ENCODE results near the gene RILPL2.
"Not testable (repeated sequence)": the region's sequence is repeated elsewhere in the genome, so short reads cannot be mapped to it uniquely, and the experiment has no call there.

GRCh38 chr12:123407269-123407668 lies 29.2 kb downstream of the RILPL2 start:
- TF ChIP-seq CTCF, POLR2A (IDR thresholded peaks at IDR 0.05): not testable (repeated sequence)
